ENCODE measurements around the gene C9orf152.

Gene C9orf152

DNA sequence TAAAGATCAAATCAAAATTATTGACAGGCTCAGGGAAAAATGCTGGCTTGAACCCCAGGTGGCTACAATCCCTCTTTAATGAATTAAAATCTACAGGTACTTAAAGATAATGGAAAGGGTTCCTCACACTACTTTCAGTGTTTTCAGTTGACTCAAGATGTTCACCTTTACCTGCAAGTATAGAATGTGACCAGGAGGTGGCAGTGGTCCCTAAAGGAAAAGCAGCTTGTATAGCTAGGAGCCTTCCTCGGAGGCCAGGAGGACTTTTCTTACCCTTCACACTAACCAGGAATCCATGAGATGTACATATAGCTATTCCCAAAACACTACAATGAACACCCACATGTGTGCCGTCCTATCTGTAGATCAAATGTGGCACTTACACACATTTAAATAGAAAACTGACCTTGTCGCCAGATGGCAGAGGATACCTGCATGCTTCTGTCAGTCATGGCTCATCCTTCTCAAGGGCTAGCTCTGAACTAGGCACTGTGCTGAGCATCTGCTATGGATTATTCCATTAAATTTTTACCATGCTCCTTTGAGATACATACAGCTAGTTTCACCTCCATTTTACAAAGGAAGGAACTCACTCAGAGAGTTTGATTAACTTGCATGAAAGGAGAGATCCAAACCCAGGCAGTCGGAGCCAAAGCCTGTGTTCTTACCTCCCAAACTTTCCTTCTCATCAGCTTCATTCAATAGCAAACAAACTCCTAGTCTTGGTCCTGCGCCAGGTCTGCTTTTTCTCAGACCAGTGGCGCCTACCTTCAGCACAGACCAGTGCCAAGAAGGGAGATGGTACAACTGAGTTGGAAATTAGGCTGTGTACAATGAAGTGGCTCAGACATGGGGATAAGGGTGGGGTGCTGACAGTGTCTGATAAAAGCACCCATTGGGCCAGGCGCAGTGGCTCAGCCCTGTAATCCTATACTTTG, 24.5 kb downstream of the C9orf152 start:
- in situ Hi-C loops (cut with HindIII; ENCODE audit: low sequenced_read_pairs) = no loop called here

GRCh38 chr9:110180511-110181434, 27.2 kb downstream of the C9orf152 start:
- in situ Hi-C loops (cut with HindIII; ENCODE audit: low sequenced_read_pairs) = no loop called here

DNA sequence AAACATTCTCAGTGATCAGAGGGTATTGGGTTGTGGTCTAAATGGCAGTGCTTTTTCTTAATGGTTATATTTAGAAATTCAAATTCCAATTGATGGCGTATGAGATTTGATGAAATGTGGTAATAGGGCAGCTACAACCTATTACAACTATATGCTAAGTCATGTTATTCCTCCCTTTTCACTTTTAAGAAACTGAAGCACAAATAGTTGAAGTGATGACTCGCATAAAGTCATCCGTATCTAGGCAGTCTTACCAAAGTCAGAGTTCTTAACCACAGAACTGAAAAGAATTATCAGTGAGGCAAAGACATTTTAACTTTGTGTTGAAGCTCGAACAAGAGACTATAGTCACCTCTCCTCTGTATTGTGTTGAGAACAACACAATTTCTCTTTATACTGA, 28.2 kb downstream of the C9orf152 start:
- in situ Hi-C loops (cut with HindIII; ENCODE audit: low sequenced_read_pairs) = no loop called here

DNA sequence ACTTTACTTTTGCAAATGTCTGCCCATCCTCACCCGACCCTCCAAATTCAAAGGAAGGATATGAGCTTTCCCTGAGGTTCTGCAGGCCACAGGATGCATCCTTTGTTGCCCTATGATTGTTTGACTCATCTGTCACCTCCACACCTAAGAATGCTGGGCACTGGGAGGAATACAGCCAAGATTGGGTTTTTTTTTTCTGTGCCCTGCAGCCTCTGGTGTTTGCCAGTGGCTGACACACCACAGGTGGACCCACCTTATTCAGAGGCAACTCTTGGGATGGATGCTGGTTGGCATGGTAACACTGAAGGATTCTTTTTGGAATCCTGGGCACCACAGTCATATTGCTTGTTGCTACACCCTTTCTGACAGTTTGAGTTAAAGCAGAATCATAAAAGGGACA, 29.7 kb downstream of the C9orf152 start:
- in situ Hi-C loops (cut with HindIII; ENCODE audit: low sequenced_read_pairs) = no loop called here

DNA sequence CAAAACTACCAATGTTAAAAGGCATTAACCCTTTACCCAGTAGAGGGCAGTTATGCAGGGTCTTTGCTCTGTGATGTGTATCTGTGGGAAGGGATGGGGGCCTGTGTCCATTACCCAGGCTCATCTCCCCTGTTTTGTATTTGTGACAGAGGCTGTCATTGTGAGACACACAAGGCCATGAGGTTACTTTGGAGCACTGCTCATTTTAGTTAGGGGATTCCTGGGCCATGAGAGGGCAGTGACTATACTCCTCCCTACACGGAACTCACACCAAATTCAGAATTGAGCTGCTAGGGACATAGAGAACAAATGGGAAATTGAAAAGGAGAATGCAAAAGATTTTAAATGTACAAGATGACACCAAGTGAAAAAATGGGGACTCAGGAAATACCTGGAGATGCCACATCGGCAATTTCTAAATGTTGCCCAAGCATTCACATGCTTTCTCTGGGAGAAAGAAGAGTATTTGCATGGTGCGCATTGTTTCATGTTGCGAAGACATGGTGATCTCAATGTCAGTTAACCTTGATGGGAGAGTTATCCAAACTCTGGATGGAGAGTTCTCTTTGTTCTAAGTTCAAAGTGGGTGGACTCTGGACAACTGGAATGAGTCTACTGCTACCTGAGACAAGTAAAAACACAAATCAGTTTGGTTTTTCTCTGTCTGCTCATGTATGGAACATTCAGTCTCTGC, 32.5 kb downstream of the C9orf152 start:
- in situ Hi-C loops (cut with HindIII; ENCODE audit: low sequenced_read_pairs) = no loop called here

GRCh38 chr9:110173322-110173642, 34.7 kb downstream of the C9orf152 start:
- in situ Hi-C loops (cut with HindIII; ENCODE audit: low sequenced_read_pairs) = no loop called here

DNA sequence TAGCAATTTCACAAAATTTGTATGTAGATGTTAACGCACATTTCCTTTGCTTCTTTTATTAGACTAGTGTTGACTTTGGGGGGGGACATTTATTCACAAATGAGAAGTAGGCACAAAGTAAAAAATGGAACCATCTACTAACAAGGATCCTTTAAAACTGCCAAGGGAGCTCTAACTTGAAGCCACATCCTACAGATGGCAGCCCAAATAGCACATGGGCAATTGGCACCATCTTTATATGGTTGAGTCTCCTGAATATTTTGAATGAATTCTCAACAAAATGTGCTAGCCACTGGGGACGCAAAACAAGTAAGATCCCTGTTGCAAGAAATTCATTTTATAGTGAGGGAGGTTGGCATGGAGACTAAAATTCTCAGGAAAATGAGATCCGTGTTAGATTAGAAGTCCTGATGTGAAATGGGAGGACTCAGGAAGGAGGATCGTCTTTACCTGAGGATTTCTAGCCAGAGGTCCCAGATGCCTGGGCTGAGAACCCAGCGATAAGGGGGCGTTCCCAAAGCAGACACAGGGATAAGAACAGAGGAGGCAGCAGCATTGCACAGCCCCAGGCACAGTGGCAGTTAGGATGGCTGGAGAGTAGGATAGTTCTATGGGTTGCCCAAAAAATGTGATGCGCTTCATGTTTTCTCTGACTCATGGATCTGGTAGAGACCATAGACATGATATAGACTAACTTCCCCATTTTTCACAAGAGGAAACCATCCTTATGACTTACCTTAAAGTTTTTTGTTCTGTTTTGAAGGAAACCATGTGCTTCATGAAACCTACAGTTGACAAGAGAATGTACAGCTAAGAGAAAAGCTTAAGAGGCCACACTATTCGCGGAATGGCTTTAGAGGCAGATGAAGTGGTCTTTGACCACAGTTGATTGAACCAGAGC, 37.4 kb downstream of the C9orf152 start:
- in situ Hi-C loops (cut with HindIII; ENCODE audit: low sequenced_read_pairs) = no loop called here

DNA sequence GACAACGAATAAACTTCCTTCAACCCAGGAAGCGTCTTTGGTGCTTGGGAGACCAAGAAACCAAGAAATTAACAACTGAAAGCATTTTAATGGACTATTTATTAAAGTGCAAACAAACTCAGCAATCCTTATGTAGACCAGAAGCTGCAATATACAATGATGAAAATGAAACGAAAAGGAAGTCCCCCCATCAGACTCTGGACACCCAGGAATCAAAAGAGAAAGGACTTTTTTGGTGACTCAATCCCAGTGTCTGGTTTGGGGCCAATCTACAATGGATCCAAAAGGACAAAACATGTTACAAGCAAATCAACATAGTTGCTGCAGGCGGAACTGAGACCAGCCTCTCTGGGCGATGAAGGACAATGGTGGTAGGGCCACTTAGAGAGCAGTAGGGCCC, 39.5 kb downstream of the C9orf152 start:
- in situ Hi-C loops (cut with HindIII; ENCODE audit: low sequenced_read_pairs) = no loop called here

DNA sequence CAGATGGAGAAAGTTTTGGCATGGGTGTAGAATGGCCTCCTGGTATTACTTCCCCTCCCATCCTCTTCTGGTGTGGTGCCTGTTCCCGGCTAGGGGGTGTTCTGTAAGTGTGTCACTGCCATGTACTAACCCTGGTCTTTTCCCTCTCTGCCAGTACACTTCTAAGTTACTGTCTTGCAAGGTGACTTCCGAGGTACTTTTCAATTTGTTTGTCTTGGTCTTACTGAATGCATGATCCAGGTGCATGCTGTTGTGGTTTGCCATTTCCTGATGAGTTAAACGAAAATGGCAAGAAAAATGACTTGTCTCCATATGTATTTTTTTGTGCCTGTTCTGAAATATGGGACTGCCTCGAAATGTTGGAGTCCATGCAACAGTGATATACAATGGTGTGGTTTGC, 46.0 kb downstream of the C9orf152 start:
- in situ Hi-C loops (cut with HindIII; ENCODE audit: low sequenced_read_pairs) = no loop called here

DNA sequence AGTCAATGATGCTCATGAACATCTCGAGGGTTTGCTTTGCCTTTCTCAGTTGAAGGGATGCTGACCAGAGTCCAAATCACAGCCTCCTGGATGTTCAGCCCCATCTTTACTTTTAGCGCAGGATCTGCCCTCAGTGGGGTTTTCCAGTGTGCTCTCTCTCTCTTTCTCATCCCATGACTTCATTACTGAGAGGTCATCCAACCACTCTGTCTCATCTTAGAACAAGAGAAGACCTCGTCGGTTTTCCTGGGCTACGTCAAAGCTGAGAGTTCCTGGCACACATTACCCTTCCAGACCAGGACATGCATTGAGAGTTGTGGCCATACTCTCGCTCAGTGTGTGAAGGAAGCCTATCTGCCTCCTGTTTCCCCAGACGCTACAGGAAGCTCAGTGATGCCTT, 47.3 kb downstream of the C9orf152 start:
- in situ Hi-C loops (cut with HindIII; ENCODE audit: low sequenced_read_pairs) = no loop called here

DNA sequence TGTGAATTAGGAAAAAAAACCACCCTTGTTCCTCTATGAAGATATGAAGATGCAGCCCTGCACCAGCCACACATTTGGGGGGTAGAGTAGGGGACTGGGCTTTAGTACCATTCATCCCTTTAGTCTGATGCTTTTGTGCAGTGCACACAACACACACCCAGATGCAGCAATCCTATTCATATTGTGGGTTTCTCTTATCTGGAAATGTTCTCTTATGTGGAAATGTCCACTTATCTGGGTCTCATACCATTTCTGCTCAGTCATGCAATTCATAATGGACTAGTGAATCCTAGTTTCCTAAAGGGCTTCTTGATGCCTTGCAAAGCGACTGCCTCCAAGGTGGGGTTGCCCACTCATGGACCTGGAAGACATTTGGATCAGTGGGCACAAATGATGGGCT, 47.8 kb downstream of the C9orf152 start:
- in situ Hi-C loops (cut with HindIII; ENCODE audit: low sequenced_read_pairs) = no loop called here

GRCh38 chr9:110157823-110158664, 49.9 kb downstream of the C9orf152 start:
- in situ Hi-C loops (cut with HindIII; ENCODE audit: low sequenced_read_pairs) = loop anchor here (10.0 kb wide), 1 partner anchor 213 kb away; no protein-coding TSS in a partner anchor

DNA sequence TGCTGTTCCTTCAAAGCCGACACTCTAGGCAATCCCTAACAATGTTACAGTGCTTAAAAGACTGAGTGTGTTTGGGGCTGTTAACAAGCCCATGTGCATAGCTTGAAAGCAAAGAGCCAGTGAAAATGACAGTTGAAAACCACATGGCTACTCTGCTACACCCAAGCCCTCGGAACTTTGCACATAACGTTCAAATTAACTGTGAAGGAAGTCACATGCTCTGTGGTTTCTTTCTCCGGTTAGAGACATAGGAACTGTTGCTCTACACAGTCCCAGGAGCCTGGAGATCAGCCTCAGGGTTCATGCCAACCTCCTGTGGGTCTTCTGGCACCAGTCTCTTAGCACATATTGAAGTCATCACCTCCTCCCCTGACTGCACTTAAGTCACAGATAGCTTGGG, 51.1 kb downstream of the C9orf152 start:
- in situ Hi-C loops (cut with HindIII; ENCODE audit: low sequenced_read_pairs) = loop anchor here (10.0 kb wide), 1 partner anchor 212 kb away; no protein-coding TSS in a partner anchor

- in situ Hi-C loops (cut with HindIII; ENCODE audit: low sequenced_read_pairs) = loop anchor here (10.0 kb wide), 1 partner anchor 212 kb away; no protein-coding TSS in a partner anchor
Measured at GRCh38 chr9:110156416-110156815, 51.5 kb downstream of the C9orf152 start.

DNA sequence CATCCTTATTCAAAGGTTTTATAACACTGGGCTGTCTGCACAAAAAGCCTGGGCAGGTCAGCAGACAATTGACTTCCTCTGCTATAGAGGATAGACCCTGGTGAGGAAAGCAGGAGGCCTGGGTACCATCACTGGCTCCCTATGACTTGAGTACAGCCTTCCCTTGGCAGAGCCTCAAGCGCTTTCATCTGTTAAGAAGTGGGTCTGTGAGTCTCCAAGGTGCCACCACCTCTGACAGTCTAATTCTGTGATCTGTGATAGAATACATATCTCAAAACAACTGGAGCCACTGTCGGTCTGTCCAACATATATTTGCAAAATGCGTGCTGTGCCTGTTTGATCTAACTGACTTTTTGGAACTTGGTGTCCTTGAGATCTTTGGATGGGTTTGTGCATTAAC, 52.2 kb downstream of the C9orf152 start:
- in situ Hi-C loops (cut with HindIII; ENCODE audit: low sequenced_read_pairs) = loop anchor here (10.0 kb wide), 1 partner anchor 211 kb away; no protein-coding TSS in a partner anchor

DNA sequence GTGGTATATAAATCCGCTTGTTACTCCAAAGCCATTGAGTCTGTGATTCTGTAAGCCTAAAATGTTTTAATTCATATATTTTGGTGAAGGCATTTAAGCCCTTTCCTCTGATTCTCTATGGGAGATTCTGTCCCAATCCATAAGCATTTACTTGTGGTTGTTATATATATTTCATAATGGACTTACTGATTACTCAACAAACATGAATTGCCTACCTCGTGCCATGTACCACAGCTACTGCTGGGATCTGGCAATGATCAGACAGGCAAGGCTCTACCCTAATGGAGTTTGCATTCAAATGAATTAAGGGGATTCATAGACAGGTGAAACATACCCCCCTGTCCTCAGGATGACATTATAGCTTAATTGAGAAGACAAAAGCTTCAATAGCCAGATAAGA, 54.5 kb downstream of the C9orf152 start:
- in situ Hi-C loops (cut with HindIII; ENCODE audit: low sequenced_read_pairs) = loop anchor here (10.0 kb wide), 1 partner anchor 209 kb away; no protein-coding TSS in a partner anchor

DNA sequence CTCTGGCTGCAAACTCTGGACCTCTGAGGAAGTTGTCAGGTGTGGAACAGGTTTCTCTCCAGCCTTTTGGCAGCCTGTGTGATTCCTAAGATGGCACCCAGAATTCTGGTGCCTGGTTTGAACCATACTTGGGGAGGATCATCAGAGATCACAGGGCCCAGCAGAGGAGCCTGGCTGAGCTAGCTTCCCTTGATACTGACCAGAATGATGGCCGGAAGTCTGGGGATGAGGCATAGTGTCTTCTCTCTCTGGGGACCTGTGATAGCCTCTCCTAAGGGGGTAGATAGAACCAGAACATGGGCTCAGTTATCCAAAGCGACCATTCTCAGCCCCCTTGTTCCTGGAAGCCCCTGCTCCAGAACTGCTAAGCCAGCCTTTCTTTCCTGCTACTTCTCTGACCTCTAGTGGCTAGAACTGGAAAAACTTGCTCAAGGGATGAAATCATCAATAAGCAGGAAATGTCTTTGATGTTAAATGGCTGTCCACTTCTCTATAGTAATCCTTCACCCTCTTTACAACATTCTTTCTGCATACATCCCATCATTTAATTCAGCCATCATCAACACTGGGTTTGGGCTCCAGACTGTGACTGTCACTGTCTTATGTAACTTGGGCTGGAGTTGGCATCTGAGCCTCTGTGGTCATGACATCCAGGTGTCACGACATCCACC, 55.1 kb downstream of the C9orf152 start:
- in situ Hi-C loops (cut with HindIII; ENCODE audit: low sequenced_read_pairs) = loop anchor here (10.0 kb wide), 1 partner anchor 208 kb away; no protein-coding TSS in a partner anchor
